Keratinocyte (primary cell): ENCODE data around the gene RBM15. TPM values are rescaled to one million over a fixed set of nuclear protein-coding genes. Genes with fewer than 3 reads are reported as not detected.

Experiments used
- DNase-seq: peaks from one replicate; pipeline ENCODE4 v3.0.0-alpha.2; 2011; ENCODE audit warnings: low read depth, missing footprints, low spot score
- FAIRE-seq: peaks from 2 replicates; lab custom pipeline; 2011; peaks lifted over from hg19 to GRCh38; lab: Jason Lieb, UNC
- H2AFZ ChIP-seq: 2 replicates; pipeline ENCODE4 v1.6.0; 2012; ENCODE audit warnings: low read length, control low read depth, inconsistent platforms; ENCODE audit not compliant: control insufficient read depth
- H3K27ac ChIP-seq: 2 replicates; pipeline ENCODE4 v1.5.1; 2011; ENCODE audit warnings: low read length; ENCODE audit not compliant: control insufficient read depth, insufficient read depth
- H3K27me3 ChIP-seq: 3 replicates; pipeline ENCODE4 v1.6.0; 2011; ENCODE audit warnings: low read length; ENCODE audit not compliant: control insufficient read depth, insufficient read depth; ENCODE audit errors: extremely low read depth
- H3K36me3 ChIP-seq, 2 experiments: 2 replicates in 1 of 2; 3 replicates in 1 of 2; pipeline ENCODE4 v1.5.1; 2011; ENCODE audit warnings: low read length in 2 of 2, mild to moderate bottlenecking in 1 of 2; ENCODE audit not compliant: control insufficient read depth in 2 of 2, insufficient read depth in 2 of 2; ENCODE audit errors: extremely low read depth in 1 of 2
- H3K4me1 ChIP-seq: 3 replicates; pipeline ENCODE4 v1.5.1; 2011; ENCODE audit warnings: low read length; ENCODE audit not compliant: control insufficient read depth, insufficient read depth; ENCODE audit errors: extremely low read depth
- H3K4me2 ChIP-seq: 3 replicates; pipeline ENCODE4 v1.6.0; 2011; ENCODE audit warnings: low read depth, low read length; ENCODE audit not compliant: control insufficient read depth, insufficient read depth; ENCODE audit errors: extremely low read depth
- H3K4me3 ChIP-seq, 3 experiments: fragments of 200-600 bp in 1 of 3; sonication (generic) in 1 of 3; 2 replicates in 2 of 3; 3 replicates in 1 of 3; pipeline ENCODE4 v1.5.1; 2011 to 2016; ENCODE audit warnings: low read length in 3 of 3, mild to moderate bottlenecking in 3 of 3, control low read depth in 2 of 3, inconsistent platforms in 1 of 3, low read depth in 1 of 3, mixed read lengths in 1 of 3, mixed run types in 1 of 3, moderate library complexity in 1 of 3; ENCODE audit not compliant: control insufficient read depth in 2 of 3, insufficient read depth in 2 of 3; ENCODE audit errors: extremely low read depth in 1 of 3
- H3K79me2 ChIP-seq: 2 replicates; pipeline ENCODE4 v1.6.0; 2012; ENCODE audit warnings: low read length; ENCODE audit not compliant: control insufficient read depth, insufficient read depth
- H3K9ac ChIP-seq: 3 replicates; pipeline ENCODE4 v1.6.0; 2011; ENCODE audit warnings: low read length; ENCODE audit not compliant: control insufficient read depth, insufficient read depth; ENCODE audit errors: extremely low read depth
- H3K9me1 ChIP-seq: 3 replicates; pipeline ENCODE4 v1.6.0; 2011; ENCODE audit warnings: low read length; ENCODE audit not compliant: control insufficient read depth, insufficient read depth; ENCODE audit errors: extremely low read depth
- H3K9me3 ChIP-seq: 2 replicates; pipeline ENCODE4 v1.5.1; 2012; ENCODE audit warnings: low read depth, low read length; ENCODE audit not compliant: control insufficient read depth
- H4K20me1 ChIP-seq: 3 replicates; pipeline ENCODE4 v1.6.0; 2011; ENCODE audit warnings: low read length; ENCODE audit not compliant: control insufficient read depth, insufficient read depth; ENCODE audit errors: extremely low read depth
- CTCF ChIP-seq, 3 experiments: IDR thresholded peaks in 1 of 3; conservative IDR thresholded peaks in 1 of 3; optimal IDR thresholded peaks in 1 of 3; 2 replicates in 2 of 3; 3 replicates in 1 of 3; pipeline versions ENCODE3 to v1.5.1; 2011; ENCODE audit warnings: low read length in 3 of 3, mild to moderate bottlenecking in 3 of 3, moderate library complexity in 2 of 3, control low read depth in 1 of 3, inconsistent platforms in 1 of 3; ENCODE audit not compliant: insufficient read depth in 2 of 3; ENCODE audit errors: extremely low read depth in 1 of 3
- EZH2 ChIP-seq: IDR thresholded peaks from one replicate; pipeline ENCODE4 v1.6.1; 2012; ENCODE audit warnings: inconsistent platforms, mild to moderate bottlenecking, low read length, moderate library complexity
- dilution Hi-C: fragments of 300-500 bp; cut with MboI; formaldehyde crosslinking; loops from one replicate; pipeline ENCODE4 v1.7.0; 2020; ENCODE audit warnings: low sequenced_read_pairs; ENCODE audit not compliant: extremely low pct_ligation_motif_present
- polyA plus RNA-seq, 5 experiments: library from polyadenylated mRNA; depleted of rRNA in 3 of 5; stranded (reverse) in 3 of 5; stranded (forward) in 1 of 5; unstranded in 1 of 5; fragments of >200 nt; gene quantifications; 1 replicate in 1 of 5; 2 replicates in 3 of 5; 3 replicates in 1 of 5; pipeline versions ENCODE4 v1.2.1 to v1.2.3, GENCODE V29; 2011 to 2012; ENCODE audit warnings: missing spikeins in 2 of 5, low read depth in 1 of 5, low replicate concordance in 1 of 5

RBM15 gene
- polyA plus RNA-seq, 1 donor (not counting 4 experiments of a cell fraction or from before 2014, with no cell fraction given) = 10.0 TPM

- peaks cover 6 to 8% of the 10 kb centered on the region in 2 experiments for H3K36me3 ChIP-seq
- H4K20me1 ChIP-seq = peaks cover 5% of the 10 kb centered on the region
- H3K4me2 ChIP-seq = no peak overlapping the region
- DNase-seq (no peak), FAIRE-seq (peak; percentile 58)
- no peak overlapping the region for H3K27ac ChIP-seq
- TF ChIP-seq CTCF (optimal IDR thresholded peaks at IDR 0.05 in 1 of 3, IDR thresholded peaks at IDR 0.05 in 1 of 3, conservative IDR thresholded peaks at IDR 0.05 in 1 of 3; ENCODE audit: extremely low read depth in 1 of 3, insufficient read depth in 2 of 3, low read length in 3 of 3) = no peak
- TF ChIP-seq EZH2 = no peak
- peaks cover 88% of the 10 kb centered on the region for H3K79me2 ChIP-seq
- peaks cover 22% of the 10 kb centered on the region for H3K4me1 ChIP-seq
- H3K9me1 ChIP-seq = peaks cover 3% of the 10 kb centered on the region
- no peak overlapping the region for H3K9ac ChIP-seq
- dilution Hi-C loops = no loop called here
- H3K27me3 ChIP-seq = no peaks in the 10 kb centered on the region
- H2AFZ ChIP-seq = no peak overlapping the region
- H3K9me3 ChIP-seq = no peaks in the 10 kb centered on the region
- H3K4me3 ChIP-seq = no peak overlapping the region
Measured at GRCh38 chr1:110348050-110348449, 8.9 kb downstream of the RBM15 start.

GRCh38 chr1:110348771-110349170 is 9.6 kb downstream of the RBM15 start:
- Histone ChIP-seq H3K4me1 (peaks cover 15% of the 10 kb centered on the region), H4K20me1 (peaks cover 3% of the 10 kb centered on the region), H3K27me3 (no peaks in the 10 kb centered on the region), H2AFZ (no peak overlapping the region), H3K4me2 (peak overlapping the region; percentile 23), H3K9me3 (no peaks in the 10 kb centered on the region), H3K79me2 (peaks cover 85% of the 10 kb centered on the region), H3K9ac (no peak overlapping the region), H3K4me3 (no peak overlapping the region), H3K27ac (no peak overlapping the region), H3K36me3 (peaks cover 6 to 8% of the 10 kb centered on the region in 2 experiments), H3K9me1 (peaks cover 3% of the 10 kb centered on the region)
- FAIRE-seq = no peak
- no peak for TF ChIP-seq CTCF (optimal IDR thresholded peaks at IDR 0.05 in 1 of 3, IDR thresholded peaks at IDR 0.05 in 1 of 3, conservative IDR thresholded peaks at IDR 0.05 in 1 of 3; ENCODE audit: extremely low read depth in 1 of 3, insufficient read depth in 2 of 3, low read length in 3 of 3)
- no peak for TF ChIP-seq EZH2
- no peak for DNase-seq
- dilution Hi-C loops = no loop called here
